ENCODE results near the gene PNPLA7.
A peak's percentile ranks its signal among the peaks of the same experiment; 100 is the strongest.
"Not testable (repeated sequence)": the region's sequence is repeated elsewhere in the genome, so short reads cannot be mapped to it uniquely, and the experiment has no call there.

PNPLA7 gene

DNA sequence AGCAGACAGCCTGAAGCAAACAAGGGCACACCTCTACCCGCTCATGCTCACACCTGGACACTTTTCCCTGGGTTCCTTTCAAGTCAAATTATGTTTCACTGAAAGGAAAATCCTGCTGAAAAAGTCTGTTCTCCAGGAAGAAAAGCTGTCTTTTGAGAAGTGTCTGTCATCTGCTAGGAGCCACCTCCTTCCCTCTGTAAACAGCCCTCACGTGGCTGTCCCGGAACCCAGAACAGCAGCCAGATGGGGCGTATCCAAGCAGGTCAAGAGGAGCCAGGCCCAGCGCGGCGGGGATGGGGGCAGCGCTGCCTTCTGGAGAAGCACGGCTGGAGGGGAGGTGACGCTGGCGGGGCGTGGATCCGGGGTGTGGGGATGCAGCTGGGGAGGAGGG, at the start of gene PNPLA7:
Gene PNPLA7 (minus strand): TSS at position 172 of the 391 bp plus-strand sequence. CDS start 205 bp downstream, outside the sequence.
- Histone ChIP-seq H3K4me3 (ENCODE audit: low read depth, low read length) (peak within 1 kb of the TSS; percentile 61), H3K27ac (peak within 1 kb of the TSS; percentile 81), H3K36me3 (peaks cover 17% of the 10 kb centered on the region), H3K27me3 (ENCODE audit: insufficient read depth, low read depth, severe bottlenecking) (no peaks in the 10 kb centered on the region), H3K9me3 (ENCODE audit: severe bottlenecking) (peaks cover 2% of the 10 kb centered on the region)
- peak; percentile 86 for DNase-seq
- TF ChIP-seq, protein P1, sequence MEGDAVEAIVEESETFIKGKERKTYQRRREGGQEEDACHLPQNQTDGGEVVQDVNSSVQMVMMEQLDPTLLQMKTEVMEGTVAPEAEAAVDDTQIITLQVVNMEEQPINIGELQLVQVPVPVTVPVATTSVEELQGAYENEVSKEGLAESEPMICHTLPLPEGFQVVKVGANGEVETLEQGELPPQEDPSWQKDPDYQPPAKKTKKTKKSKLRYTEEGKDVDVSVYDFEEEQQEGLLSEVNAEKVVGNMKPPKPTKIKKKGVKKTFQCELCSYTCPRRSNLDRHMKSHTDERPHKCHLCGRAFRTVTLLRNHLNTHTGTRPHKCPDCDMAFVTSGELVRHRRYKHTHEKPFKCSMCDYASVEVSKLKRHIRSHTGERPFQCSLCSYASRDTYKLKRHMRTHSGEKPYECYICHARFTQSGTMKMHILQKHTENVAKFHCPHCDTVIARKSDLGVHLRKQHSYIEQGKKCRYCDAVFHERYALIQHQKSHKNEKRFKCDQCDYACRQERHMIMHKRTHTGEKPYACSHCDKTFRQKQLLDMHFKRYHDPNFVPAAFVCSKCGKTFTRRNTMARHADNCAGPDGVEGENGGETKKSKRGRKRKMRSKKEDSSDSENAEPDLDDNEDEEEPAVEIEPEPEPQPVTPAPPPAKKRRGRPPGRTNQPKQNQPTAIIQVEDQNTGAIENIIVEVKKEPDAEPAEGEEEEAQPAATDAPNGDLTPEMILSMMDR (IDR thresholded peaks at IDR 0.05; ENCODE audit: low read depth, low read length): no peak

DNA sequence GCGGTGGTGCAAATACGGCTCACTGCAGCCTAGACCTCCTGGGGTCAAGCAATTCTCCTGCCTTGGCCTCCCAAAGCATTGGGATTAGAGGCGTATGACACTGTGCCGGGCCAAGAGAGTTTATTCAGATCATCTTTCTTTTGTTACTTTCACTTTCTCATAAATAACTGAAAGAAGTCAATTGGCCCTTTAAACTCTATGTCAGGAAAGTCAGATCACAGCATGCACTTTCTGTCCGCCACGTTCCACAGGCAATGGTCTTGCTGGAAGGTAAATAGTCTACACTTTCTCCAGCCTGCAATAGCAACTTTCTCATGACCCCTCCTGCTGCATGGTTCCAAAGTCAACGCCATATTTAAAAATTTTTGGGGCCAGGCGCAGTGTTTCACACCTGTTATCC, 48.7 kb upstream of the PNPLA7 start:
- Histone ChIP-seq H3K36me3 (no peaks in the 10 kb centered on the region), H3K27ac (no peak overlapping the region), H3K4me3 (ENCODE audit: low read depth, low read length) (no peak overlapping the region), H3K9me3 (ENCODE audit: severe bottlenecking) (no peaks in the 10 kb centered on the region), H3K27me3 (ENCODE audit: insufficient read depth, low read depth, severe bottlenecking) (no peaks in the 10 kb centered on the region)
- TF ChIP-seq, protein P1 (IDR thresholded peaks at IDR 0.05; ENCODE audit: low read depth, low read length): no peak
- no peak for DNase-seq

DNA sequence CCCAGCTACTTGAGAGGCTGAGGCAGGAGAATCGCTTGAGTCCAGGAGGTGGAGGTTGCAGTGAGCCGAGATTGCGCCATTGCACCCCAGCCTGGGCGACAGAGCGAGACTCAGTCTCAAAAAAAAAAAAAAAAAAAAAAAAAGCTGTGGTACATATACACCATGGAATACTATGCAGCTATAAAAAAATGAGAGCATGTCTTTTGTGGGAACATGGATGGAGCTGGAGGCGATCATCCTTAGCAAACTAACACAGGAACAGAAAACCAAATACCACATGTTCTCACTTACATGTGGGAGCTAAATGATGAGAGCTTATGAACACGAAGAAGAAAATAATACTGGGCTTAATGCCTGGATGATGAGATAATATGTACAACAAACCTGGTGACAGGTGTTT, 46.4 kb upstream of the PNPLA7 start:
- DNase-seq; H3K36me3 ChIP-seq; H3K27ac ChIP-seq; H3K9me3 ChIP-seq (ENCODE audit: severe bottlenecking); H3K4me3 ChIP-seq (ENCODE audit: low read depth, low read length); H3K27me3 ChIP-seq (ENCODE audit: insufficient read depth, low read depth, severe bottlenecking): not testable (repeated sequence)

DNA sequence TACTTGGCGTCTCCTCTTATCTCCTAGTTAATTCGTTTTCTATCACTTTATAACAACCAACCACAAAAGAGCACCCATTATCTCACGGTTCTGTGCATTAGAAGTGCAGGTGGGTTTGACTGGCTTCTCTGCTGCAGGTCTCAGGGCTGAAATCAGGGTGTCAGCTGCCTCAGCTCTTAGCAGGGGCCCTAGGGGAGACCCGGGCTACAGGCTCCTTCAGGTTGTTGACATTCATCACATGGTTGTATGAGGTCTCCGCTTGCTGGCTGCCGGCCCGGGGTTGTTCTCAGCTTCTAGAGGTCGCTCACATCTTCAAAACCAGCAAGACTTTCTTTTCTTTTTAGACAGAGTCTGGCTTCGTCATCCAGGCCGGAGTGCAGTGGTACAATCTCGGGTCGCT, 43.0 kb upstream of the PNPLA7 start:
- H3K4me3 ChIP-seq (ENCODE audit: low read depth, low read length): no peak overlapping the region
- H3K27ac ChIP-seq: no peak overlapping the region
- TF ChIP-seq, protein P1 (IDR thresholded peaks at IDR 0.05; ENCODE audit: low read depth, low read length): no peak
- H3K9me3 ChIP-seq (ENCODE audit: severe bottlenecking): no peaks in the 10 kb centered on the region
- peaks cover 16% of the 10 kb centered on the region for H3K36me3 ChIP-seq
- DNase-seq: no peak
- no peaks in the 10 kb centered on the region for H3K27me3 ChIP-seq (ENCODE audit: insufficient read depth, low read depth, severe bottlenecking)

DNA sequence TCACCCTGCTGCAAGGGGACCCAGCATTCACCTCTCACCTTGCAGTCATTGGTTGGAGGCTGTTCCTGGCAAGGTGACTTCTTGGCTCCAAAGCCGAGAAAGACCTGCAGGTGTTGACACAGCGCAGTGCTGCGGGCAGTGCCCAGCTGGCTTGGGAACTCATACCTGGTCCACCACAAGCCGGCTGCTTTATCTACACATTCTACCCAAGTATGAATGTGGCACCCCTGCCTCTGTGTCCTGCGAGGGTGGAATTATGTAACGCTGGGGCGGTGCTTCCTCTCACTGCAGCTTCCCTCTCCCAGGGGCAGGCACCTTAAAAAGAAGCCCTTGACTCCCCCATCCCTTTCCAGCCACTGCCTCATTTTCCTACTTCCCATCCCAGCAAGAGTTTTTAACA, 42.6 kb upstream of the PNPLA7 start:
- H3K9me3 ChIP-seq (ENCODE audit: severe bottlenecking): no peaks in the 10 kb centered on the region
- H3K36me3 ChIP-seq: peaks cover 20% of the 10 kb centered on the region
- no peaks in the 10 kb centered on the region for H3K27me3 ChIP-seq (ENCODE audit: insufficient read depth, low read depth, severe bottlenecking)
- H3K27ac ChIP-seq: no peak overlapping the region
- DNase-seq: no peak
- TF ChIP-seq, protein P1 (IDR thresholded peaks at IDR 0.05; ENCODE audit: low read depth, low read length): no peak
- H3K4me3 ChIP-seq (ENCODE audit: low read depth, low read length): no peak overlapping the region

DNA sequence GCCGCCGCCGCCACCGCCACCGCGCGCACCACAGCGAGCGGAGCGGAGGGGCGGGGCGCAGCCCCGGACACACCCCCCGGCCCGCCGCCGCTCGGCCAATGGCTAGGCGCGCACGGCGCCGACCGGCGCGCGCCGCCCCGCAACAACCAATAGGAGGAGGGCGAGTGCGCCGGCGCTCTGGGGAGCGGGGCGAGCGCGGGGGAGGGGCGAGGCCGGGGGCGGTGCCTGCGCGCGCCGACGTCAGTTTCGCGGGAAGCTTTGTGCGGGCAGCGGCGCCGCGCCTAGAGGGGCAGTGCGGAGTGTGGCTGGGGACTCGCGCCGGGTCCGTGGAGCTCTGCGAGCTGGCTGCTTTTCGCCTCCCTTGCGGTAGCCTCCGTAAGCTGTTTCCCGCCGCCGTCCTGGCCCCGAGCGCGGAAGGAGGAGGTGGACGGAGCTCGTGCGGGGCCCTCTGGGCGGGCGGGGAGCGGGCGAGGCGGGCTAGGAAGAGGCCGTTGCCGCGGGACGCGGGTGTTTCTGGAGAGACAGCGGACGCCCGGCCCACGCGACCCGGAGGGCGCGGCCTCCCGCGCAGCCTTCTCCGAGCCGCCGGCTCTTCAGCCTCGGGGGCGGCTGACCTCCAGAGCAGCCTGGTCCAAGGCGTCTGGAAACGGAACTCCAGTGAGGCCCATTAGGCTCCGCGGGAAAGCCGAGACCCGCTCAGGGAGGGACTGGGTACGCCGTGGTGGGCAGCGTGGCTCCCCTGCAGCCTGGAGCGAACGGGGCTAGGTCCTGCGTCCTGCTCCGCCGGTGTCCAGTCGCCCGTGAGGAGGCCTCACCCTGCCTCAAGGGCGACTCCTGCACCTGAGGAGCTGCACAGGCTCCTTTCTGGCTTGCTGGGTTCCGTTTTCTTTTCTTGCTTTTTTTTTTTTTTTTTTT, 40.5 kb upstream of the PNPLA7 start, which contains the start of gene ZMYND19:
Gene ZMYND19 (minus strand): TSS at position 44 of the 915 bp plus-strand sequence. CDS start 249 bp downstream, outside the sequence.
- Histone ChIP-seq H3K4me3 (ENCODE audit: low read depth, low read length) (peak within 1 kb of the TSS; percentile 80), H3K27ac (peak within 1 kb of the TSS; percentile 87), H3K27me3 (ENCODE audit: insufficient read depth, low read depth, severe bottlenecking) (no peaks in the 10 kb centered on the region), H3K9me3 (ENCODE audit: severe bottlenecking) (no peaks in the 10 kb centered on the region), H3K36me3 (peaks cover 36% of the 10 kb centered on the region)
- TF ChIP-seq, protein P1 (IDR thresholded peaks at IDR 0.05; ENCODE audit: low read depth, low read length): no peak
- DNase-seq: peak; percentile 87
